Esophagus squamous epithelium (tissue), 5 donors: ENCODE results near the gene ZNF777. TPM values are rescaled to one million over a fixed set of nuclear protein-coding genes. Genes with fewer than 3 reads are reported as not detected.
"Not testable (repeated sequence)": the region's sequence is repeated elsewhere in the genome, so short reads cannot be mapped to it uniquely, and the experiment has no call there.

Source experiments
- DNase-seq: peaks from one replicate; lab custom pipeline; 2025; lab: John Stamatoyannopoulos, UW
- H3K27ac ChIP-seq, 4 donors: fragments of 200-600 bp; sonication (generic); one replicate each; pipeline ENCODE4 v1.5.1; 2016 to 2019; ENCODE audit warnings: mild to moderate bottlenecking in 1 of 4
- H3K27me3 ChIP-seq, 4 donors: fragments of 200-600 bp; sonication (generic); 1 replicate in 3 of 4; 2 replicates in 1 of 4; pipeline versions ENCODE4 v1.5.1 to v1.6.0; 2017 to 2021; ENCODE audit warnings: antibody characterized with exemption in 1 of 4
- H3K36me3 ChIP-seq, 3 donors: fragments of 200-600 bp; sonication (generic); one replicate each; pipeline ENCODE4 v1.5.1; 2016 to 2019
- H3K4me1 ChIP-seq, 3 donors: fragments of 200-600 bp; sonication (generic); one replicate each; pipeline ENCODE4 v1.5.1; 2017 to 2019
- H3K4me3 ChIP-seq, 4 donors: fragments of 200-600 bp; sonication (generic); 1 replicate in 3 of 4; 2 replicates in 1 of 4; pipeline ENCODE4 v1.5.1; 2016 to 2019; ENCODE audit warnings: mild to moderate bottlenecking in 2 of 4, moderate library complexity in 1 of 4
- H3K9me3 ChIP-seq, 3 donors: fragments of 200-600 bp; sonication (generic); one replicate each; pipeline ENCODE4 v1.5.1; 2016 to 2019
- POLR2A ChIP-seq, 4 donors: fragments of 450-650 bp; IDR thresholded peaks; one replicate each; pipeline ENCODE4 v1.6.1; 2017; ENCODE audit warnings: antibody characterized with exemption in 4 of 4, mild to moderate bottlenecking in 4 of 4, moderate library complexity in 3 of 4
- WGBS, 2 donors: methylation state at CpG; one replicate each; pipeline ENCODE4 v1.1.5; 2018; 5-methylcytosine and 5-hydroxymethylcytosine counted together
- intact Hi-C: fragments of 100-400 bp; cut with DNase I; formaldehyde crosslinking; loops from one replicate; pipeline ENCODE4 v1.15.0; 2022
- total RNA-seq, 4 donors: library from RNA; depleted of rRNA; stranded (reverse); fragments of >200 nt; gene quantifications; one replicate each; pipeline ENCODE4 v1.1.0, GENCODE V29; 2016
- TF ChIP-seq, protein P1 (sequence below), 6 experiments: fragments of 450-650 bp in 4 of 6; fragments of 200-600 bp in 2 of 6; sonication (generic) in 2 of 6; IDR thresholded peaks; one replicate each; pipeline ENCODE4 v1.5.1; 2016 to 2019; ENCODE audit warnings: antibody characterized with exemption in 6 of 6, mild to moderate bottlenecking in 4 of 6, moderate library complexity in 4 of 6
- donor health status: DM: yes; HTN: yes; CAD: no.

ZNF777 gene
- total RNA-seq, 4 donors from 2014 or later, result 4.6 to 9.7 (median 7.8) TPM

DNA sequence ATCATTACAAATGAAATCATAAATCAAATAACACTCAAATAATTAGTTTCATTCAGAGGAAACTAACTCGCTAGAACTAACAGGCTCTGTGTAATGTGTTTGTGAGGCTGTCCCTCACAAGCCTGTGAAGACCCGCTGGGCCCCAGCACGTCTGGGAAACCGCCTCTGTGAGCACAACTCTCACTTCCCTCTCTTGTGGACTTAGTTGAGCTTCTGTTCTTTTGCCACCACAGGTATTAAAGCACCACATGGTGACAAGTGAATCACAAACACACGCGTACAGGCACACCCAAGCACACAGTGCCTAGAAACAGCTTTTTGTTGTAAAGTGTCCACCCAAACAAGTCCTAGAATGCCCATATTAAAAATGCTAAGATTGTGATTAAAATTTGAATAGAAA, 51.0 kb downstream of the ZNF777 start:
- Histone ChIP-seq H3K36me3 (no peaks in the 10 kb centered on the region), H3K4me3 (no peak overlapping the region), H3K27ac (no peak overlapping the region), H3K27me3 (peaks cover 0 to 14% (median 0%) of the 10 kb centered on the region in 4 donors), H3K4me1 (peaks cover 0 to 5% (median 0%) of the 10 kb centered on the region in 3 donors), H3K9me3 (no peaks in the 10 kb centered on the region)
- WGBS, 2 donors, result 65 to 69% methylated on average over 6 of the region's 6 CpGs
- DNase-seq, result no peak
- TF ChIP-seq POLR2A (IDR thresholded peaks at IDR 0.05), result no peak
- TF ChIP-seq, protein P1, sequence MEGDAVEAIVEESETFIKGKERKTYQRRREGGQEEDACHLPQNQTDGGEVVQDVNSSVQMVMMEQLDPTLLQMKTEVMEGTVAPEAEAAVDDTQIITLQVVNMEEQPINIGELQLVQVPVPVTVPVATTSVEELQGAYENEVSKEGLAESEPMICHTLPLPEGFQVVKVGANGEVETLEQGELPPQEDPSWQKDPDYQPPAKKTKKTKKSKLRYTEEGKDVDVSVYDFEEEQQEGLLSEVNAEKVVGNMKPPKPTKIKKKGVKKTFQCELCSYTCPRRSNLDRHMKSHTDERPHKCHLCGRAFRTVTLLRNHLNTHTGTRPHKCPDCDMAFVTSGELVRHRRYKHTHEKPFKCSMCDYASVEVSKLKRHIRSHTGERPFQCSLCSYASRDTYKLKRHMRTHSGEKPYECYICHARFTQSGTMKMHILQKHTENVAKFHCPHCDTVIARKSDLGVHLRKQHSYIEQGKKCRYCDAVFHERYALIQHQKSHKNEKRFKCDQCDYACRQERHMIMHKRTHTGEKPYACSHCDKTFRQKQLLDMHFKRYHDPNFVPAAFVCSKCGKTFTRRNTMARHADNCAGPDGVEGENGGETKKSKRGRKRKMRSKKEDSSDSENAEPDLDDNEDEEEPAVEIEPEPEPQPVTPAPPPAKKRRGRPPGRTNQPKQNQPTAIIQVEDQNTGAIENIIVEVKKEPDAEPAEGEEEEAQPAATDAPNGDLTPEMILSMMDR (IDR thresholded peaks at IDR 0.05), result no peak
- intact Hi-C loops, result no loop called here

DNA sequence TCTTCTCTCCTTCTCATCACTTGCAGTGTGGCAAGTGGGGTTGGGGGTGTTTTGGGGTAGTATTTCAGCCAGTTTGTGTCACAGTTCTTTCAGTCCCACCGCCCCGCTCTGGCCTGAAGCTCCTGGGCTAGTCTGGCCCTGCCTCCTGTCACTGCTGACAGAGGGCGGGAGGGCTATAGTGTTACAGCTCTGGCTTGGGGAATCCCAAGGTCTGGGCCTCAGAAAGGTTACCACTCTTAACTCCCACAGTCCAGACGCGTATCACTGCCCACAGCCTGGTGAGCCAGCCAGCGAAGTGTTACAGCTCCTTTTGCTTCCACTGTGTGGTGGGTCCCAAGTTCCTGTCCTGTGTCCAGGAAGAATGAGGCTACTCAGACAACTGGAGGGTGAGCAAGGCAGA, 56.0 kb downstream of the ZNF777 start:
- Histone ChIP-seq H3K36me3 (no peaks in the 10 kb centered on the region), H3K4me3 (no peak overlapping the region), H3K27me3 (peaks cover 0 to 6% (median 0%) of the 10 kb centered on the region in 4 donors), H3K4me1 (no peaks in the 10 kb centered on the region), H3K9me3 (no peaks in the 10 kb centered on the region), H3K27ac (no peak overlapping the region)
- 72 to 100% methylated on average over 1 to 3 of the region's 6 CpGs for WGBS, 2 donors
- TF ChIP-seq, protein P1 (IDR thresholded peaks at IDR 0.05), result no peak
- no peak for TF ChIP-seq POLR2A (IDR thresholded peaks at IDR 0.05)
- intact Hi-C loops, result no loop called here
- no peak for DNase-seq

DNA sequence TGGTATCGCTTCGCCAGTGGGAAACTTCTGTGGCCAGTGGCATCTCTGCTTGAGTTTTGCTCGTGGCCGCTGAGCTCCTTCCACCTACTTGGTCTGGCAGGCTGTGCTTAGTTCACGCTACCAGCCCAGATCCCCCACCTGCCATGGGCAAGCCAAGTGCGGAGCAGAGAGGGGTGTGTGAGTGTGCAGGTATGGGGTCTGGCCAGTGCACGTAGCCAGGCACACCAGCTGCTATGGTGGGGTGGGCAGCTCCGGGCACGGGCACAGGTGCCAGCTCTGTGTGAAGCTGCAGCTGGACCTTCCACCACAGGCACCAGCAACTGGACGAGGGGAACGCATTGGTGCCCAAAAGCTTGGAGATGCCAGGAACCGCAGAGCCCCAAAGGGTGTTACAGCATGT, 56.5 kb downstream of the ZNF777 start:
- DNase-seq, result no peak
- intact Hi-C loops, result no loop called here
- Histone ChIP-seq H3K9me3 (no peaks in the 10 kb centered on the region), H3K27me3 (peaks cover 0 to 6% (median 0%) of the 10 kb centered on the region in 4 donors), H3K4me1 (no peaks in the 10 kb centered on the region), H3K27ac (no peak overlapping the region), H3K36me3 (no peaks in the 10 kb centered on the region), H3K4me3 (no peak overlapping the region)
- 76 to 80% methylated on average over 1 to 9 of the region's 12 CpGs for WGBS, 2 donors
- TF ChIP-seq, protein P1 (IDR thresholded peaks at IDR 0.05), result no peak
- TF ChIP-seq POLR2A (IDR thresholded peaks at IDR 0.05), result no peak

DNA sequence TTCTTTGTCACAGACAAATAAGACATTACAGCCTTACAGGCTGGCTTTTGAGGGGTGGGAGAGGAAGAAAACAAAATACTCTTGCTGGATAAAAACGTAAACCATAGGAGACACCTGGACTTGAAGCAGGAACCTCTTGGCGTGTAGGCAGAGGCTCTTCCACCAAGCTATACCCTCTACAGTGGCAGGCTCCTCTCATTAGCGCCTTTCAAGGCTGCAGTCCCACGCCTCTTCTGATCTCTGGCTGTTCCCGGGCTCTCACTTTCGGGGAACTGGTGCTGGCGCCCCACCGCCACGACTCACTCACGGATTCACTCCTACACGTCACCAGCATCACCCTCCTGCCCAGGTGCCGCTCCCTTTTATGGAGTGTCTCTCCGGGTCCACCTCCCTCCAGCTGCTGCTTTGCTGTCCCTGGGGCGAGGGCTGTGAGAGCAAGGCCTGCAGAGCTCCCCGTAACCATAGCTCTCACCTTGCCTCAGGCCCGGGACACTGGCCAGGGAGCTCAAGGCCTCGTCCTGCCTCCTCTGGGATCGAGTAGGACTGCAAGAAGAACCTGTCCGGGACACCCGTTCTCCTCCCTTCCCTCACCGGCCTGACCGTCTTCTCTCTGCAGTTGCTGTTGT, 62.6 kb downstream of the ZNF777 start:
- Histone ChIP-seq H3K36me3 (no peaks in the 10 kb centered on the region), H3K9me3 (peaks cover 0 to 9% (median 7%) of the 10 kb centered on the region in 3 donors), H3K27me3 (peaks cover 0 to 30% (median 0%) of the 10 kb centered on the region in 4 donors), H3K27ac (no peak overlapping the region), H3K4me1 (no peaks in the 10 kb centered on the region), H3K4me3 (no peak overlapping the region)
- WGBS, 2 donors, result 65 to 79% methylated on average over 18 to 21 of the region's 22 CpGs
- DNase-seq, result no peak
- TF ChIP-seq POLR2A (IDR thresholded peaks at IDR 0.05), result no peak
- TF ChIP-seq, protein P1 (IDR thresholded peaks at IDR 0.05), result no peak
- intact Hi-C loops, result no loop called here

DNA sequence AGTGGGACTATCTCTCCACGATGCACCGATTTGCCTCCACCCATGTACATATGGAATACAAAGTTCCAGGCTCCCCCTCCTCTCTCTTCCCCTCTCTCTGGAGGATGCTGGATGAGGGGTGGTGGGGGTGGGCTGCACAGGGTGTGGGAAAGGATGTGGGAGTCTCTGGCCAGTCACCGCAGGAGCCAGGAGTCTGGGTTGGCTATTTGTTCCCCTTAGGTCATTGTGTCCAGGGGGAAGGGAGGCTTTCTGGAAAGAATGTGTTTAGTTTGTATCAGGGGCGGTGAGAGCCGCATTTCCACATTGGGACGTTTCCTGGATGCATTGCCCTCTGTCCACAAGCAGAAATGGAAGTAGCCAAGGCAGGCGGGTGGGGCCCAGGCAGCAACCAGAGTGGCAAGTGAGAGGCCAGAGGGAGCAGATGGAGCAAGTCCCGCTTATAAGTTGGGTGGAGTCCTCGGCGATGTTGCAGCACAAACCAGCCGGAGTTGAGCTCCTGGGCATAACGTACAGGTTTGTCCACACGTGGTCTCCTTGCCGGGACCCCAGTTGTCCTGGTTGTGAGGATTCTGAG, 63.3 kb downstream of the ZNF777 start:
- DNase-seq, result no peak
- TF ChIP-seq POLR2A (IDR thresholded peaks at IDR 0.05), result no peak
- TF ChIP-seq, protein P1 (IDR thresholded peaks at IDR 0.05), result no peak
- H3K27me3 ChIP-seq, result peaks cover 0 to 27% (median 0%) of the 10 kb centered on the region in 4 donors
- H3K36me3 ChIP-seq, result no peaks in the 10 kb centered on the region
- H3K4me3 ChIP-seq, result no peak overlapping the region
- intact Hi-C loops, result no loop called here
- H3K4me1 ChIP-seq, result no peaks in the 10 kb centered on the region
- 52 to 53% methylated on average over 10 to 13 of the region's 14 CpGs for WGBS, 2 donors
- H3K9me3 ChIP-seq, result peaks cover 0 to 9% (median 7%) of the 10 kb centered on the region in 3 donors
- no peak overlapping the region for H3K27ac ChIP-seq

DNA sequence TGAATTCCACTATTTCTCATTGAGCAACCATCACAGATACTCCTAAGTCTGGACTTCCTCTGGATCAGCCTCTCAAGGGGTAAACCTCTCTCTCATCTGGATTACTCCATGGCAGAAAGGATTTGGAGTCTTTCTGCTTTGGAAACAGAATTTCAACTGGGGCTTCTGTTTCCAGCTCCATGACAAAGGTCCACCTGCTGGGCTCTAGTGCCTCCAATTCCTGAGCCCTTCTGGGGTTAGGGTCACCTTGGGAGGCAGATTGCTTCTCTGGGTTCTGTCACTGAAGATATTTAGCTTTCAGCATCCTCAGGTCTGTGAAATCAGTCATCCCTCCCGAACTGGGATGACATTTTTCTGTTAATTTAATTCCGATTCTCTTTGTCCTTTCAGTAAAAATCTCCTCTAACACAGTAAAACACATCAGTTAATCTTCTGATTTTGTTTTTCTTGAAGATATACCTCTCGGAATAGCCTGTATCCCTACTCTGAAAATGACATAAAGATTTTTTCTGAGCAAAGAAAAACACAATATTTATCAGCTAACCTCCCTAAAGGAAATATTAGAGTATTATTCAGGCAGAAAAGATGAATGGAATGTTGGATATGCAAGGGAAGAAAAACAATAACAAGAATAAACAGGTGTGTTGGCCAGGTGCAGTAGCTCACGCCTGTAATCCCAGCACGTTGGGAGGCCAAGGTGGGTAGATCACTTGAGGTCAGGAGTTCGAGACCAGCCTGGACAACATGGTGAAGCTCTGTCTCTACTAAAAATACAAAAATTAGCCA, 72.1 kb downstream of the ZNF777 start:
- H3K9me3 ChIP-seq, DNase-seq, H3K4me1 ChIP-seq, H3K36me3 ChIP-seq, intact Hi-C loops, H3K27ac ChIP-seq, H3K4me3 ChIP-seq: not testable (repeated sequence)
- 41 to 50% methylated on average over 6 of the region's 6 CpGs for WGBS, 2 donors
- peaks cover 0 to 13% (median 0%) of the 10 kb centered on the region in 4 donors for H3K27me3 ChIP-seq

DNA sequence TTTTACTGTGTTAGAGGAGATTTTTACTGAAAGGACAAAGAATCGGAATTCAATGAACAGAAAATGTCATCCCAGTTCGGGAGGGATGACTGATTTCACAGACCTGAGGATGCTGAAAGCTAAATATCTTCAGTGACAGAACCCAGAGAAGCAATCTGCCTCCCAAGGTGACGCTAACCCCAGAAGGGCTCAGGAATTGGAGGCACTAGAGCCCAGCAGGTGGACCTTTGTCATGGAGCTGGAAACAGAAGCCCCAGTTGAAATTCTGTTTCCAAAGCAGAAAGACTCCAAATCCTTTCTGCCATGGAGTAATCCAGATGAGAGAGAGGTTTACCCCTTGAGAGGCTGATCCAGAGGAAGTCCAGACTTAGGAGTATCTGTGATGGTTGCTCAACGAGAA, 74.3 kb downstream of the ZNF777 start:
- 61 to 63% methylated on average over 4 of the region's 4 CpGs for WGBS, 2 donors
- H3K4me1 ChIP-seq, intact Hi-C loops, H3K36me3 ChIP-seq, H3K27ac ChIP-seq, DNase-seq, H3K9me3 ChIP-seq, H3K4me3 ChIP-seq: not testable (repeated sequence)
- peaks cover 0 to 16% (median 0%) of the 10 kb centered on the region in 4 donors for H3K27me3 ChIP-seq
